Renal pelvis (tissue), 12 donors: Measurements from ENCODE around the gene RAB11B. TPM values are rescaled to one million over a fixed set of nuclear protein-coding genes. Genes with fewer than 3 reads are reported as not detected.
"Not testable (repeated sequence)": the region's sequence is repeated elsewhere in the genome, so short reads cannot be mapped to it uniquely, and the experiment has no call there.

Source experiments
- DNase-seq: peaks from one replicate; pipeline ENCODE4 v3.0.0-alpha.2; 2013
- long read RNA-seq, 16 experiments: transcript quantifications; one replicate each; lab custom pipeline, GENCODE V29; 2026
- polyA plus RNA-seq, 3 donors: library from polyadenylated mRNA; unstranded; fragments of 120-200 nt; gene quantifications; one replicate each; pipeline ENCODE4 v1.2.1, GENCODE V29; 2013; ENCODE audit not compliant: insufficient read length in 3 of 3

The RAB11B gene
- 100 to 1,000 TPM; 161 to 180 (median 175) TPM for polyA plus RNA-seq
- long read RNA-seq, donor 1, transcript RAB11B-201 (5 exons, 1,751 nt): major isoform, 77 of 88 reads
- long read RNA-seq, donor 1, transcript RAB11B-202 (4 exons, 894 nt): minor isoform, 10 of 88 reads
- long read RNA-seq, donor 1, partial matches to known transcripts: 0 of 88 reads
- long read RNA-seq, donor 1, other reads (novel, unspliced or antisense): 0 of 88 reads
- long read RNA-seq, donor 2, transcript RAB11B-201 (5 exons, 1,751 nt): major isoform, 114 of 139 reads
- long read RNA-seq, donor 2, transcript RAB11B-202 (4 exons, 894 nt): minor isoform, 12 of 139 reads
- long read RNA-seq, donor 2, partial matches to known transcripts: 11 of 139 reads
- long read RNA-seq, donor 2, other reads (novel, unspliced or antisense): 0 of 139 reads
- long read RNA-seq, donor 3, transcript RAB11B-201 (5 exons, 1,751 nt): major isoform, 111 of 128 reads
- long read RNA-seq, donor 3, partial matches to known transcripts: 9 of 128 reads
- long read RNA-seq, donor 3, other reads (novel, unspliced or antisense): 5 of 128 reads
- long read RNA-seq, donor 4, transcript RAB11B-201 (5 exons, 1,751 nt): major isoform, 112 of 144 reads
- long read RNA-seq, donor 4, transcript RAB11B-202 (4 exons, 894 nt): minor isoform, 13 of 144 reads
- long read RNA-seq, donor 4, partial matches to known transcripts: 14 of 144 reads
- long read RNA-seq, donor 4, other reads (novel, unspliced or antisense): 5 of 144 reads
- long read RNA-seq, donor 5, transcript RAB11B-201 (5 exons, 1,751 nt): major isoform, 60 of 65 reads
- long read RNA-seq, donor 5, partial matches to known transcripts: 0 of 65 reads
- long read RNA-seq, donor 5, other reads (novel, unspliced or antisense): 0 of 65 reads
- long read RNA-seq, donor 6, transcript RAB11B-201 (5 exons, 1,751 nt): major isoform, 95 of 116 reads
- long read RNA-seq, donor 6, transcript RAB11B-202 (4 exons, 894 nt): minor isoform, 10 of 116 reads
- long read RNA-seq, donor 6, partial matches to known transcripts: 11 of 116 reads
- long read RNA-seq, donor 6, other reads (novel, unspliced or antisense): 0 of 116 reads
- long read RNA-seq, donor 7, transcript RAB11B-202 (4 exons, 894 nt): minor isoform, 9 of 183 reads
- long read RNA-seq, donor 7, transcript RAB11B-201 (5 exons, 1,751 nt): major isoform, 147 of 183 reads
- long read RNA-seq, donor 7, partial matches to known transcripts: 18 of 183 reads
- long read RNA-seq, donor 7, other reads (novel, unspliced or antisense): 7 of 183 reads
- long read RNA-seq, donor 8, transcript RAB11B-202 (4 exons, 894 nt): minor isoform, 5 of 64 reads
- long read RNA-seq, donor 8, transcript RAB11B-201 (5 exons, 1,751 nt): major isoform, 59 of 64 reads
- long read RNA-seq, donor 8, partial matches to known transcripts: 0 of 64 reads
- long read RNA-seq, donor 8, other reads (novel, unspliced or antisense): 0 of 64 reads
- long read RNA-seq, donor 9, transcript RAB11B-201 (5 exons, 1,751 nt): major isoform, 127 of 162 reads
- long read RNA-seq, donor 9, transcript RAB11B-202 (4 exons, 894 nt): minor isoform, 9 of 162 reads
- long read RNA-seq, donor 9, partial matches to known transcripts: 13 of 162 reads
- long read RNA-seq, donor 9, other reads (novel, unspliced or antisense): 11 of 162 reads
- long read RNA-seq, donor 10, transcript RAB11B-202 (4 exons, 894 nt): minor isoform, 13 of 139 reads
- long read RNA-seq, donor 10, transcript RAB11B-201 (5 exons, 1,751 nt): major isoform, 102 of 139 reads
- long read RNA-seq, donor 10, partial matches to known transcripts: 15 of 139 reads
- long read RNA-seq, donor 10, other reads (novel, unspliced or antisense): 7 of 139 reads
- long read RNA-seq, donor 11, transcript RAB11B-202 (4 exons, 894 nt): minor isoform, 8 of 120 reads
- long read RNA-seq, donor 11, transcript RAB11B-201 (5 exons, 1,751 nt): major isoform, 94 of 120 reads
- long read RNA-seq, donor 11, partial matches to known transcripts: 15 of 120 reads
- long read RNA-seq, donor 11, other reads (novel, unspliced or antisense): 0 of 120 reads
- long read RNA-seq, donor 12, transcript RAB11B-202 (4 exons, 894 nt): minor isoform, 21 of 196 reads
- long read RNA-seq, donor 12, transcript RAB11B-201 (5 exons, 1,751 nt): major isoform, 144 of 196 reads
- long read RNA-seq, donor 12, partial matches to known transcripts: 31 of 196 reads
- long read RNA-seq, donor 12, other reads (novel, unspliced or antisense): 0 of 196 reads
- long read RNA-seq, donor 13, transcript RAB11B-202 (4 exons, 894 nt): minor isoform, 12 of 82 reads
- long read RNA-seq, donor 13, transcript RAB11B-201 (5 exons, 1,751 nt): major isoform, 62 of 82 reads
- long read RNA-seq, donor 13, partial matches to known transcripts: 6 of 82 reads
- long read RNA-seq, donor 13, other reads (novel, unspliced or antisense): 0 of 82 reads
- long read RNA-seq, donor 14: 0 reads
- long read RNA-seq, donor 15: 0 reads
- long read RNA-seq, donor 16, transcript RAB11B-202 (4 exons, 894 nt): minor isoform, 9 of 252 reads
- long read RNA-seq, donor 16, transcript RAB11B-201 (5 exons, 1,751 nt): major isoform, 160 of 252 reads
- long read RNA-seq, donor 16, partial matches to known transcripts: 72 of 252 reads
- long read RNA-seq, donor 16, other reads (novel, unspliced or antisense): 10 of 252 reads

GRCh38 chr19:8389891-8390616 lies at the start of gene RAB11B:
Gene RAB11B, plus strand, starts transcription at chr19:8390360. Its CDS starts 57 bp downstream, at chr19:8390417.
- peak; percentile 100 for DNase-seq

GRCh38 chr19:8341504-8341903 lies 48.7 kb upstream of the RAB11B start:
- DNase-seq: not testable (repeated sequence)

GRCh38 chr19:8342316-8342683 lies 47.9 kb upstream of the RAB11B start:
- DNase-seq: no peak

- peak; percentile 93 for DNase-seq
Measured at GRCh38 chr19:8342684-8343482, 47.3 kb upstream of the RAB11B start, which contains the start of gene KANK3. Gene KANK3, minus strand, starts transcription at chr19:8343262. Its CDS starts 5,434 bp downstream, at chr19:8337828.

- DNase-seq: no peak
Measured at GRCh38 chr19:8343483-8343844, 46.7 kb upstream of the RAB11B start.

GRCh38 chr19:8349629-8350372 lies 40.4 kb upstream of the RAB11B start:
- DNase-seq: not testable (repeated sequence)

- peak; percentile 69 for DNase-seq
Measured at GRCh38 chr19:8352134-8352827, 37.9 kb upstream of the RAB11B start.

GRCh38 chr19:8352845-8353244 lies 37.3 kb upstream of the RAB11B start:
- DNase-seq: not testable (repeated sequence)

- DNase-seq: no peak
Measured at GRCh38 chr19:8355631-8356402, 34.3 kb upstream of the RAB11B start.

- DNase-seq: no peak
Measured at GRCh38 chr19:8357007-8357521, 33.1 kb upstream of the RAB11B start.

- DNase-seq: no peak
Measured at GRCh38 chr19:8358948-8359347, 31.2 kb upstream of the RAB11B start.

GRCh38 chr19:8360196-8360595 lies 30.0 kb upstream of the RAB11B start:
- DNase-seq: no peak

GRCh38 chr19:8361921-8362793 lies 28.0 kb upstream of the RAB11B start:
- DNase-seq: peak; percentile 76
